ENCODE measurements around the gene SLC26A9.

DNA sequence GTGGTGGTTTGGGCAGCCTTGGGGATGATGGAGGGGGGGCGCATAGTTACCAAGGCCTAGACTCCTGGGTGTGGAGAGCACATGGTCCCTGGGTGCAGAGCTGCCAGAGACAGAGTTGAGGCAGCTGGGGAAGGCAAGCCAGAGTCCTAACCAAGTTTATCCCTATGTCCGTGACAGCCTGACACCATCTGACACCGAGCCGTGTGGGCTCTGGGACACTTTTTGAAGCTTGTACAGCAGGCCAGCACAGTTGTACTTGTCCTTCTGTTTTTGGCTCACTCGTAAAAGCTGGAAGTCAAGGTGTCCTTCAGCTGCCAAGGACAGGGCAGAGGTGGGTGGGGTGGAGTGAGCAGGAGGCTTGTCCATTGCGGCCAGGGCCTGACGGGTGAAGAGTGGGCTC is 28.5 kb downstream of the SLC26A9 start:
- TF ChIP-seq EZH2 (IDR thresholded peaks at IDR 0.05; ENCODE audit: insufficient read depth, poor library complexity, severe bottlenecking) (no peak), EZH2phosphoT487 (IDR thresholded peaks at IDR 0.05; ENCODE audit: insufficient read depth, low read depth) (no peak)
